GM18499 (cell line): ENCODE results near the gene BAX.
A peak's percentile ranks its signal among the peaks of the same experiment; 100 is the strongest.

ENCODE experiments used
- ATAC-seq: cut with Tn5 transposase; IDR thresholded peaks from one replicate; pipeline ENCODE4 v1.9.1; 2021; ENCODE audit warnings: moderate number of reproducible peaks; ENCODE audit not compliant: insufficient read depth, unreplicated experiment

BAX gene

GRCh38 chr19:48975947-48976847 is 21.5 kb downstream of the BAX start:
- ATAC-seq, result no peak

GRCh38 chr19:48977061-48977460 is 22.4 kb downstream of the BAX start:
- ATAC-seq, result no peak

- no peak for ATAC-seq
Observed at GRCh38 chr19:48982280-48982679, 27.6 kb downstream of the BAX start.

- no peak for ATAC-seq
Observed at GRCh38 chr19:48985711-48986110, 31.0 kb downstream of the BAX start.

GRCh38 chr19:48986211-48986610 is 31.5 kb downstream of the BAX start:
- ATAC-seq, result no peak

GRCh38 chr19:48987323-48987722 is 32.6 kb downstream of the BAX start:
- no peak for ATAC-seq

- ATAC-seq, result no peak
Observed at GRCh38 chr19:48988286-48988685, 33.6 kb downstream of the BAX start.

GRCh38 chr19:48988860-48989259 is 34.2 kb downstream of the BAX start:
- ATAC-seq, result no peak

- ATAC-seq, result no peak
Observed at GRCh38 chr19:48989701-48990291, 35.1 kb downstream of the BAX start.

- no peak for ATAC-seq
Observed at GRCh38 chr19:48990400-48990799, 35.7 kb downstream of the BAX start.

- ATAC-seq, result no peak
Observed at GRCh38 chr19:48991011-48991609, 36.4 kb downstream of the BAX start.

- ATAC-seq, result no peak
Observed at GRCh38 chr19:48991873-48992580, 37.4 kb downstream of the BAX start.

- no peak for ATAC-seq
Observed at GRCh38 chr19:48992581-48993174, 38.0 kb downstream of the BAX start.

- peak; percentile 76 for ATAC-seq
Observed at GRCh38 chr19:48993175-48994034, 38.7 kb downstream of the BAX start, which contains the start of the genes GYS1 and RUVBL2. Gene GYS1 (minus strand): TSS chr19:48993309. CDS start chr19:48993112, 197 bp downstream. Gene RUVBL2 (plus strand): TSS chr19:48993887. CDS start chr19:48993912, 25 bp downstream.

- no peak for ATAC-seq
Observed at GRCh38 chr19:48994035-48994386, 39.3 kb downstream of the BAX start.

GRCh38 chr19:48997972-48998371 is 43.3 kb downstream of the BAX start:
- ATAC-seq, result no peak

- ATAC-seq, result no peak
Observed at GRCh38 chr19:48999481-49000325, 45.0 kb downstream of the BAX start.

- ATAC-seq, result no peak
Observed at GRCh38 chr19:49004133-49004532, 49.5 kb downstream of the BAX start.
